ENCODE data around the gene INPP5J. TPM values are rescaled to one million over a fixed set of nuclear protein-coding genes. Genes with fewer than 3 reads are reported as not detected.
A peak's percentile ranks its signal among the peaks of the same experiment; 100 is the strongest.
"Not testable (repeated sequence)": the region's sequence is repeated elsewhere in the genome, so short reads cannot be mapped to it uniquely, and the experiment has no call there.

Gene INPP5J
- total and polyA plus RNA-seq, 12 donors = 0.48 to 8.1 (median 2.3) TPM

DNA sequence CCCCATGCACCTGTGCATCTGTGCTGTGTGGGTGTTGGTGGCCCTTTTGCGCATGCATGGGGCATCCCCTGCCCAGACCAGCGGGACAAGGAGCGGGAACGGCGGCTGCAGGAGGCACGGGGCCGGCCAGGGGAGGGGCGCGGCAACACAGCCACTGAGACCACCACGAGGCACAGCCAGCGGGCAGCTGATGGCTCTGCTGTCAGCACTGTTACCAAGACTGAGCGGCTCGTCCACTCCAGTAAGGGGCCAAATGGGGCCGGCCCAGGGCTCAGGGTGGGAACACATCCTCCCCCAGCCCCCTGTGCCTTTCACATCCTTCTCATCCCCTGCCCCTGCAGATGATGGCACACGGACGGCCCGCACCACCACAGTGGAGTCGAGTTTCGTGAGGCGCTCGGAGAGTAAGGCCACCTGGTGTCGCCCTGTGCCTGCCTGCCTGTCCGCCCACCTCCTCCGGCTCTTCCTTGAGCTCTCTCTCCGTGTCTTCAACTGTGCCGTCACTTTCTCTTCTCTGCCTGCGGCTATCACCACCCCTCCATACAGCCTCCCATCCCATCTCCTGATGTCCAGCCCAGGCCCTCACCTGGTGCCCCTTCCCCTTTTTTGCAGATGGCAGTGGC lies 26.0 kb upstream of the INPP5J start:
- intact Hi-C loops (cut with DNase I) = no loop called here
- peaks cover 0 to 68% of the 10 kb centered on the region in 2 donors for H3K36me3 ChIP-seq (replicated peaks in 1 of 2)
- H3K9me3 ChIP-seq (replicated peaks in 1 of 3) = no peaks in the 10 kb centered on the region
- no peaks in the 10 kb centered on the region for H3K4me1 ChIP-seq (replicated peaks in 1 of 2)
- peak overlapping the region in 1 of 5 donors; percentile 6 for H3K27ac ChIP-seq
- H3K4me3 ChIP-seq = no peak overlapping the region
- DNase-seq = no peak
- H3K27me3 ChIP-seq = no peaks in the 10 kb centered on the region
- TF ChIP-seq POLR2A (IDR thresholded peaks at IDR 0.05) = no peak
- 88 to 95% (median 91%) methylated on average over 17 to 27 of the region's 27 CpGs for WGBS, 4 donors

DNA sequence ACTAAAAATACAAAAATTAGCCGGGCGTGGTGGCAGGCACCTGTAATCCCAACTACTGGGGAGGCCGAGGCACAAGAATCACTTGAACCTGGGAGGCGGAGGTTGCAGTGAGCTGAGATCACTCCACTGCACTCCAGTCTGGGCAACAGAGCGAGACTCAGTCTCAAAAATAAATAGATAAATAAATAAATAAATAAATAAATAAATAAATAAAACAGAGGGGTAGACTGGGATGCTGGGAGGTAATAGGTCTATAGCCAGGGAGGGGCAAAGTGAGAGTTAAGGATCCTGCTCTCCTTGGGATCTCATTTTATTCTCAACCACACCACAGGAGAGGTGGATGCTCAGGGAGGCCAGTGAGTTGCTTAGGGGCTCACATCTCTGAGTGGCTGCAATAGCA lies 25.2 kb upstream of the INPP5J start:
- WGBS, 4 donors = 92 to 97% (median 94%) methylated on average over 5 of the region's 5 CpGs
- H3K27ac ChIP-seq; H3K27me3 ChIP-seq; DNase-seq; H3K4me3 ChIP-seq; intact Hi-C loops (cut with DNase I); H3K4me1 ChIP-seq (replicated peaks in 1 of 2); H3K9me3 ChIP-seq (replicated peaks in 1 of 3): not testable (repeated sequence)
- H3K36me3 ChIP-seq (replicated peaks in 1 of 2) = peaks cover 0 to 60% of the 10 kb centered on the region in 2 donors

DNA sequence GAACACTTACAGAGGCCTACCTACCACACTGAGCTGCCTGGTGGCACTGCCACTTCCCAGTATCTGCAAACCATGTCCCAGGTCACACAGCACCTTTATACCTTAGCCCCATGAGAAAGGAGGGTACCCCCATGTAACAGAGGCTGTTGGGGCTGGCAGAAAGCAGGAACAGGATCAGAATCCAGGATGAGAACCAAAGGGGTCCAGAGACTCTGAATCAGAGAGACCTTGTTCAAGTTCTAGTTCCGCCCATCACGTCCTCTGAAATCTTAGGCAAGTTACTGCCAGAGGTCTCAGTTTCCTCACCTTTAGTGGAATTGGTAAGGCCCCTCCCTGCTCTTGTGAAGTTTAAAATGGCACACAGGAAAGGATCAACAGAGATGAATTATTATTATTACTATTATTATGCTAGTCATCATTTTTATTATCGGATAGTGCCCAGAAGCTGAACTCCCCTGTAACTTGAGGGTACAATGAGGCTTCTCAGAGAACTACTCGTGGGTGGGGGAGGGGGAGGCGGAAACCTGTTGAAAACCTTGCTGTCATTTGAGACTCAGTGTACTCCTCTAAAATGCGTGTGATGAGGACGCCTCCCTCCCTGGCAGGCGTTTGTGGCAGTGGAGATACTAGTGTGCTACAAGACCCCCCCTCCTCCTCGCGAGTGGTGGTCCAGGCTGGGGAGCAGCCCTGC lies 24.7 kb upstream of the INPP5J start:
- H3K36me3 ChIP-seq (replicated peaks in 1 of 2) = peaks cover 0 to 56% of the 10 kb centered on the region in 2 donors
- H3K27ac ChIP-seq = no peak overlapping the region
- H3K4me1 ChIP-seq (replicated peaks in 1 of 2) = peaks cover 5% of the 10 kb centered on the region in 2 donors
- no peak for DNase-seq
- H3K4me3 ChIP-seq = no peak overlapping the region
- intact Hi-C loops (cut with DNase I) = no loop called here
- H3K9me3 ChIP-seq (replicated peaks in 1 of 3) = no peaks in the 10 kb centered on the region
- TF ChIP-seq POLR2A (IDR thresholded peaks at IDR 0.05) = no peak
- TF ChIP-seq, protein P1, sequence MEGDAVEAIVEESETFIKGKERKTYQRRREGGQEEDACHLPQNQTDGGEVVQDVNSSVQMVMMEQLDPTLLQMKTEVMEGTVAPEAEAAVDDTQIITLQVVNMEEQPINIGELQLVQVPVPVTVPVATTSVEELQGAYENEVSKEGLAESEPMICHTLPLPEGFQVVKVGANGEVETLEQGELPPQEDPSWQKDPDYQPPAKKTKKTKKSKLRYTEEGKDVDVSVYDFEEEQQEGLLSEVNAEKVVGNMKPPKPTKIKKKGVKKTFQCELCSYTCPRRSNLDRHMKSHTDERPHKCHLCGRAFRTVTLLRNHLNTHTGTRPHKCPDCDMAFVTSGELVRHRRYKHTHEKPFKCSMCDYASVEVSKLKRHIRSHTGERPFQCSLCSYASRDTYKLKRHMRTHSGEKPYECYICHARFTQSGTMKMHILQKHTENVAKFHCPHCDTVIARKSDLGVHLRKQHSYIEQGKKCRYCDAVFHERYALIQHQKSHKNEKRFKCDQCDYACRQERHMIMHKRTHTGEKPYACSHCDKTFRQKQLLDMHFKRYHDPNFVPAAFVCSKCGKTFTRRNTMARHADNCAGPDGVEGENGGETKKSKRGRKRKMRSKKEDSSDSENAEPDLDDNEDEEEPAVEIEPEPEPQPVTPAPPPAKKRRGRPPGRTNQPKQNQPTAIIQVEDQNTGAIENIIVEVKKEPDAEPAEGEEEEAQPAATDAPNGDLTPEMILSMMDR (IDR thresholded peaks at IDR 0.05) = no peak
- WGBS, 4 donors = 73 to 80% (median 77%) methylated on average over 8 to 10 of the region's 10 CpGs
- H3K27me3 ChIP-seq = no peaks in the 10 kb centered on the region

DNA sequence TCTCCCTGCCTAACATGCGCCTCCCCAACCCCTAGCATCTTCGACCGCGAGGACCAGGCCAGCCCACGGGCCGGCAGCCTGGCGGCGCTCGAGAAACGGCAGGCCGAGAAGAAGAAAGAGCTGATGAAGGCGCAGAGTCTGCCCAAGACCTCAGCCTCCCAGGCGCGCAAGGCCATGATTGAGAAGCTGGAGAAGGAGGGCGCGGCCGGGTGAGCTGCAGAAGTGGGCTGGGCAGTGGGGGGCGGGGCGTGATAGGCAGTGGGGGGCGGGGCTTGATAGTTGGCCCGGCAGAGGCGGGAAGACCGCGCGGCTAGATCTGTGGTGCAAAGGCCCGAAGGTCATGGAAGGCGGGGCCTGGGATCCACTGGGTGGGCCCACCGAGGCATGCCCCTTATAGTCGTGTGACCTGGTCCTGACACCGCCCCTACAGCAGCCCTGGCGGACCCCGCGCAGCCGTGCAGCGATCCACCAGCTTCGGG lies 24.1 kb upstream of the INPP5J start:
- H3K36me3 ChIP-seq (replicated peaks in 1 of 2) = peaks cover 0 to 50% of the 10 kb centered on the region in 2 donors
- no peaks in the 10 kb centered on the region for H3K9me3 ChIP-seq (replicated peaks in 1 of 3)
- TF ChIP-seq, protein P1 (IDR thresholded peaks at IDR 0.05) = no peak
- TF ChIP-seq POLR2A (IDR thresholded peaks at IDR 0.05) = no peak
- no peak overlapping the region for H3K4me3 ChIP-seq
- DNase-seq = peak in 4 of 7 donors; percentile 57 to 67 (median 62)
- H3K27me3 ChIP-seq = no peaks in the 10 kb centered on the region
- peak overlapping the region in 1 of 5 donors; percentile 46 for H3K27ac ChIP-seq
- intact Hi-C loops (cut with DNase I) = no loop called here
- 46 to 75% (median 52%) methylated on average over 23 to 36 of the region's 36 CpGs for WGBS, 4 donors
- H3K4me1 ChIP-seq (replicated peaks in 1 of 2) = peaks cover 5% of the 10 kb centered on the region in 2 donors

DNA sequence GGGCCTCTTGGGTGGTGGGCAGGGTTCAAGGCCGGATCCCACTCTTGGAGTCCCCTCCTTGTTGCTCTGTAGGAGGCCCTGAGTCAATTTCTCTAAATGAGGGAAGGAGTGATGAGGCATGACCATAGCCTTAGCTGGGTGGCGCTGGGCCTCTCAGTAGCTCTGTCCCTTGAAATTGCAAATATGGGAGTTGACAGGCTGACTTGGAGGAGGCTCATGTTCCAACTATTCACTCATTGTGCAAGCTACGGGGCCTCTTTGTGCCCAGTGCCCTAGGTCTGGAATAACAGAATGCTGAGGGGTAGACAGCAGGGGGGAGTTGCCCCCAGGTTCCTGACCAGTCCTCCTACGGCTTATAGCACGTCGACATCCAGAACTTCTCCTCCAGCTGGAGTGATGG lies 23.4 kb upstream of the INPP5J start:
- Histone ChIP-seq H3K36me3 (replicated peaks in 1 of 2) (peaks cover 0 to 47% of the 10 kb centered on the region in 2 donors), H3K27ac (peak overlapping the region in 1 of 5 donors; percentile 46), H3K4me1 (replicated peaks in 1 of 2) (peaks cover 5% of the 10 kb centered on the region in 2 donors), H3K27me3 (no peaks in the 10 kb centered on the region), H3K4me3 (no peak overlapping the region), H3K9me3 (replicated peaks in 1 of 3) (no peaks in the 10 kb centered on the region)
- WGBS, 4 donors = 90 to 96% (median 92%) methylated on average over 4 to 6 of the region's 6 CpGs
- DNase-seq = no peak
- intact Hi-C loops (cut with DNase I) = no loop called here
- no peak for TF ChIP-seq POLR2A (IDR thresholded peaks at IDR 0.05)
- TF ChIP-seq, protein P1 (IDR thresholded peaks at IDR 0.05) = no peak
